ENCODE measurements around the gene NDST1.

DNA sequence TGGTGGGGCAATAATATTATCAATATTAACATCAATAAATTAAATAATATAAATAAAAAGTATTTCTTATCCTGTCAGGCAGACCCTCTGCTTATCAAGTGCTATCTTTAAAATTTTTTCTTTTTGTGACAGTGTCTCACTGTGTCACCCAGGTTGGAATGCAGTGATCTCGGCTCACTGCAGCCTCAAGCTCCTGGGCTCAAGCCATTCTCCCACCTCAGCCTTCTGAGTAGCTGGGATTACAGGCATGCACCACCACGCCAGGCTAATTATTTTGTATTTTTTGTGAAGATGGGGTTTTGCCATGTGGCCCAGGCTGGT, 53.2 kb downstream of the NDST1 start:
- TF ChIP-seq, protein P1, sequence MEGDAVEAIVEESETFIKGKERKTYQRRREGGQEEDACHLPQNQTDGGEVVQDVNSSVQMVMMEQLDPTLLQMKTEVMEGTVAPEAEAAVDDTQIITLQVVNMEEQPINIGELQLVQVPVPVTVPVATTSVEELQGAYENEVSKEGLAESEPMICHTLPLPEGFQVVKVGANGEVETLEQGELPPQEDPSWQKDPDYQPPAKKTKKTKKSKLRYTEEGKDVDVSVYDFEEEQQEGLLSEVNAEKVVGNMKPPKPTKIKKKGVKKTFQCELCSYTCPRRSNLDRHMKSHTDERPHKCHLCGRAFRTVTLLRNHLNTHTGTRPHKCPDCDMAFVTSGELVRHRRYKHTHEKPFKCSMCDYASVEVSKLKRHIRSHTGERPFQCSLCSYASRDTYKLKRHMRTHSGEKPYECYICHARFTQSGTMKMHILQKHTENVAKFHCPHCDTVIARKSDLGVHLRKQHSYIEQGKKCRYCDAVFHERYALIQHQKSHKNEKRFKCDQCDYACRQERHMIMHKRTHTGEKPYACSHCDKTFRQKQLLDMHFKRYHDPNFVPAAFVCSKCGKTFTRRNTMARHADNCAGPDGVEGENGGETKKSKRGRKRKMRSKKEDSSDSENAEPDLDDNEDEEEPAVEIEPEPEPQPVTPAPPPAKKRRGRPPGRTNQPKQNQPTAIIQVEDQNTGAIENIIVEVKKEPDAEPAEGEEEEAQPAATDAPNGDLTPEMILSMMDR (optimal IDR thresholded peaks at IDR 0.05 in 1 of 3, IDR thresholded peaks at IDR 0.05 in 1 of 3, conservative IDR thresholded peaks at IDR 0.05 in 1 of 3; ENCODE audit: extremely low read depth in 1 of 3, insufficient read depth in 2 of 3, low read length in 3 of 3), result no peak
- no peak for TF ChIP-seq EZH2 (IDR thresholded peaks at IDR 0.05; ENCODE audit: low read length)
